Type B pancreatic cell (in vitro differentiated cells): ENCODE data around the gene FRMD6. TPM values are rescaled to one million over a fixed set of nuclear protein-coding genes. Genes with fewer than 3 reads are reported as not detected.

Source experiments
- DNase-seq: peaks from one replicate; pipeline ENCODE4 v3.0.0; 2021; ENCODE audit warnings: mixed read lengths; ENCODE audit not compliant: unreplicated experiment; ENCODE audit errors: extremely low spot score
- H3K27ac Mint-ChIP-seq: 2 replicates; pipeline ENCODE4 v1.8.0; 2021; ENCODE audit warnings: mild to moderate bottlenecking, mixed read lengths
- H3K27me3 Mint-ChIP-seq: 2 replicates; pipeline ENCODE4 v1.8.0; 2021; ENCODE audit warnings: mixed read lengths
- H3K36me3 Mint-ChIP-seq: 2 replicates; pipeline ENCODE4 v1.8.0; 2021; ENCODE audit warnings: mixed read lengths
- H3K4me1 Mint-ChIP-seq: one replicate; pipeline ENCODE4 v1.8.0; 2021; ENCODE audit warnings: mixed read lengths; ENCODE audit not compliant: unreplicated experiment
- H3K4me3 Mint-ChIP-seq: 2 replicates; pipeline ENCODE4 v1.8.0; 2021; ENCODE audit warnings: mild to moderate bottlenecking, mixed read lengths
- H3K9me3 Mint-ChIP-seq: 2 replicates; pipeline ENCODE4 v1.8.0; 2021; ENCODE audit warnings: mixed read lengths
- total RNA-seq: library from RNA; stranded (reverse); gene quantifications from 2 replicates; pipeline ENCODE4 v1.2.1, GENCODE V29; 2021; ENCODE audit warnings: low replicate concordance
- TF ChIP-seq, protein P1 (sequence below): fragments of 200-600 bp; sonication (generic); conservative IDR thresholded peaks from 2 replicates; pipeline ENCODE4 v1.5.0; 2021; ENCODE audit warnings: antibody characterized with exemption, mild to moderate bottlenecking

The FRMD6 gene
- total RNA-seq, 1 donor from 2014 or later = 71.3 TPM

DNA sequence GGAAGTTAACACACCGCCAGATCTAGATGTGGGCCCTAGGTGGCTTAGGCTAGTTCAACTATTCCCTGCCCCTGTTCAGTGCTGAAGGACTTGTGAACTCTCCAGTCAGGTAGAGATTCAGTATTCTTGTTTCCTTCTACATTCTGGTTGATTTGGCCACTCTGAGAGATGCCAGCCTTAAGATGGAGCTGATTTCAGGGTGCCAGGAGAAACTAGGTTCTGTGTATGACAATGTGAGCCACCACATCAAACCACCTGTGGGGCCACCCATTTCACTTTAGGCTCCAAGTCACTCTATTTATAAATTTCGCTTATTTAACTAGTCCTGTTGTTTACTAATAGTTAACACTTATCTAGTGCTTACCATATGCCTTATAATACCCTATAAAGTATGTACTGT lies 26.0 kb downstream of the FRMD6 start:
- no peaks in the 10 kb centered on the region for H3K27me3 Mint-ChIP-seq
- H3K27ac Mint-ChIP-seq = peak overlapping the region; percentile 71
- H3K9me3 Mint-ChIP-seq = peaks cover 7% of the 10 kb centered on the region
- no peak for DNase-seq
- peaks cover 19% of the 10 kb centered on the region for H3K36me3 Mint-ChIP-seq
- peaks cover 62% of the 10 kb centered on the region for H3K4me1 Mint-ChIP-seq
- peak overlapping the region; percentile 56 for H3K4me3 Mint-ChIP-seq
- TF ChIP-seq, protein P1, sequence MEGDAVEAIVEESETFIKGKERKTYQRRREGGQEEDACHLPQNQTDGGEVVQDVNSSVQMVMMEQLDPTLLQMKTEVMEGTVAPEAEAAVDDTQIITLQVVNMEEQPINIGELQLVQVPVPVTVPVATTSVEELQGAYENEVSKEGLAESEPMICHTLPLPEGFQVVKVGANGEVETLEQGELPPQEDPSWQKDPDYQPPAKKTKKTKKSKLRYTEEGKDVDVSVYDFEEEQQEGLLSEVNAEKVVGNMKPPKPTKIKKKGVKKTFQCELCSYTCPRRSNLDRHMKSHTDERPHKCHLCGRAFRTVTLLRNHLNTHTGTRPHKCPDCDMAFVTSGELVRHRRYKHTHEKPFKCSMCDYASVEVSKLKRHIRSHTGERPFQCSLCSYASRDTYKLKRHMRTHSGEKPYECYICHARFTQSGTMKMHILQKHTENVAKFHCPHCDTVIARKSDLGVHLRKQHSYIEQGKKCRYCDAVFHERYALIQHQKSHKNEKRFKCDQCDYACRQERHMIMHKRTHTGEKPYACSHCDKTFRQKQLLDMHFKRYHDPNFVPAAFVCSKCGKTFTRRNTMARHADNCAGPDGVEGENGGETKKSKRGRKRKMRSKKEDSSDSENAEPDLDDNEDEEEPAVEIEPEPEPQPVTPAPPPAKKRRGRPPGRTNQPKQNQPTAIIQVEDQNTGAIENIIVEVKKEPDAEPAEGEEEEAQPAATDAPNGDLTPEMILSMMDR = no peak

GRCh38 chr14:51680031-51680430 lies 28.3 kb downstream of the FRMD6 start:
- H3K4me3 Mint-ChIP-seq = peak overlapping the region; percentile 5
- TF ChIP-seq, protein P1 = no peak
- H3K4me1 Mint-ChIP-seq = peaks cover 51% of the 10 kb centered on the region
- peaks cover 1% of the 10 kb centered on the region for H3K9me3 Mint-ChIP-seq
- no peaks in the 10 kb centered on the region for H3K27me3 Mint-ChIP-seq
- no peak for DNase-seq
- peak overlapping the region; percentile 15 for H3K27ac Mint-ChIP-seq
- H3K36me3 Mint-ChIP-seq = peaks cover 13% of the 10 kb centered on the region

DNA sequence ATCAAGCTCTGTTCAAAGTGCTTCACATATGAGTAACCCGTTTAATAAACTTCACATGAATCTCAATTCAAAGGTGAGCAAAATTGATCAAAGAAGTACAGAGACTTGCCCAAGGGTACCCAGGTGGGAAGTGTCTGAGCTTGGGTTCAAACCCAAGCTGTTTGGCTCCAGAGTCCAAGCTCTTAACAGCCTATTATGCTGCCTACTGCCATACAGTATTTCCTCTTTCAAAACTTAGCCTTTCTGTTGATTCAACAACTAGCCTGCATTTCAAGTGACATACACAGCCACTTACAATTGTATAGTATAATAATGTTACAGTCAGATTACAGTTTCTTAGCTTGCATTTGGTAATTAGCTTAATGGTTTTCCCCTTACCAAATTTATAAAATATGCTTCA lies 29.7 kb downstream of the FRMD6 start:
- H3K4me1 Mint-ChIP-seq = peaks cover 44% of the 10 kb centered on the region
- H3K27ac Mint-ChIP-seq = no peak overlapping the region
- no peaks in the 10 kb centered on the region for H3K9me3 Mint-ChIP-seq
- TF ChIP-seq, protein P1 = no peak
- DNase-seq = no peak
- H3K27me3 Mint-ChIP-seq = no peaks in the 10 kb centered on the region
- no peak overlapping the region for H3K4me3 Mint-ChIP-seq
- peaks cover 16% of the 10 kb centered on the region for H3K36me3 Mint-ChIP-seq

GRCh38 chr14:51682411-51682810 lies 30.7 kb downstream of the FRMD6 start:
- DNase-seq = no peak
- Mint-ChIP-seq H3K4me1 (peaks cover 35% of the 10 kb centered on the region), H3K27me3 (no peaks in the 10 kb centered on the region), H3K27ac (no peak overlapping the region), H3K36me3 (peaks cover 16% of the 10 kb centered on the region), H3K4me3 (no peak overlapping the region), H3K9me3 (no peaks in the 10 kb centered on the region)
- TF ChIP-seq, protein P1 = no peak

GRCh38 chr14:51684760-51685159 lies 33.0 kb downstream of the FRMD6 start:
- Mint-ChIP-seq H3K27me3 (no peaks in the 10 kb centered on the region), H3K27ac (no peak overlapping the region), H3K4me3 (no peak overlapping the region), H3K4me1 (peaks cover 17% of the 10 kb centered on the region), H3K36me3 (peaks cover 21% of the 10 kb centered on the region), H3K9me3 (peaks cover 3% of the 10 kb centered on the region)
- DNase-seq = no peak
- TF ChIP-seq, protein P1 = no peak

DNA sequence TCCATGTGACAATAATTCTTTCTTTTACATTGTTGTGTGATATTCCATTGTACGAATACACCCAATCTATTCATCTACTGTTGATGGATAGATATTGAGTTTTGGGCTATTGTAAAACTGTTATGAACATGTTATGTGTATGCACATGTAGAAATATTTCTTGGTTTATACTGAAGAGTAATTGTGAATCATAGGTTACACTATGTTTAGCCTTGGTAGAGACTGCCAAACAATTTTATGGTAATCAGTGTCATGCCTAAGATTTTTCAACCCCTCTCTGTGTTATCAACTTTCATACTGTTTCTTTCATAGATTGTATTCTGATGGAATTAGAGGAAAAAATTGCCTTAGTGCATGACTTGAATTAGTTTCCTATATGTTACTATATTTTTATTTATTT lies 39.5 kb downstream of the FRMD6 start:
- H3K9me3 Mint-ChIP-seq = peaks cover 3% of the 10 kb centered on the region
- H3K4me1 Mint-ChIP-seq = no peaks in the 10 kb centered on the region
- DNase-seq = no peak
- H3K27me3 Mint-ChIP-seq = no peaks in the 10 kb centered on the region
- TF ChIP-seq, protein P1 = no peak
- H3K27ac Mint-ChIP-seq = no peak overlapping the region
- H3K36me3 Mint-ChIP-seq = peaks cover 25% of the 10 kb centered on the region
- no peak overlapping the region for H3K4me3 Mint-ChIP-seq
